K562 (cell line): ENCODE measurements around the gene STON2. TPM values are rescaled to one million over a fixed set of nuclear protein-coding genes. Genes with fewer than 3 reads are reported as not detected.

Source experiments
- ARID1B ChIP-seq: fragments of 450-650 bp; IDR thresholded peaks from 2 replicates; pipeline ENCODE4 v1.6.1; 2016; ENCODE audit warnings: antibody characterized with exemption, mild to moderate bottlenecking, inconsistent platforms
- HINFP ChIP-seq: fragments of 450-650 bp; conservative IDR thresholded peaks from 2 replicates; pipeline ENCODE4 v1.6.1; 2016; ENCODE audit warnings: missing genetic modification characterization, low read depth, mild to moderate bottlenecking, control low read depth, missing compliant biosample characterization
- HMBOX1 ChIP-seq: sonication (generic); IDR thresholded peaks from 2 replicates; pipeline ENCODE4 v1.6.1; 2016
- MAFG ChIP-seq: fragments of 450-650 bp; conservative IDR thresholded peaks from 2 replicates; pipeline ENCODE4 v1.6.1; 2016; ENCODE audit warnings: missing genetic modification characterization, missing compliant biosample characterization
- MLX ChIP-seq, 2 experiments: fragments of 450-650 bp in 1 of 2; sonication (generic) in 1 of 2; formaldehyde crosslinking; conservative IDR thresholded peaks; 2 replicates each; pipeline versions ENCODE4 v1.4.0 to v1.8.1; 2020 to 2022; ENCODE audit warnings: mild to moderate bottlenecking in 1 of 2, missing genetic modification reagents in 1 of 2
- NFIX ChIP-seq: fragments of 250-450 bp; sonication (Bioruptor Pico); IDR thresholded peaks from 2 replicates; pipeline ENCODE4 v1.4.0; 2020; ENCODE audit warnings: low read depth, mild to moderate bottlenecking, moderate library complexity
- NFRKB ChIP-seq: fragments of 450-650 bp; IDR thresholded peaks from 2 replicates; pipeline ENCODE4 v1.6.1; 2016; ENCODE audit warnings: low read depth
- PBX2 ChIP-seq, 2 experiments: IDR thresholded peaks in 1 of 2; conservative IDR thresholded peaks in 1 of 2; 2 replicates each; pipeline ENCODE4 v1.6.1; 2016; ENCODE audit warnings: low read depth in 2 of 2, mild to moderate bottlenecking in 1 of 2, missing compliant biosample characterization in 1 of 2, missing genetic modification characterization in 1 of 2, moderate library complexity in 1 of 2
- RBM34 ChIP-seq: fragments of 200-400 bp; formaldehyde crosslinking; IDR thresholded peaks from 2 replicates; pipeline ENCODE4 v1.6.1; 2018; ENCODE audit warnings: low read length, borderline replicate concordance; ENCODE audit not compliant: insufficient read depth
- RCOR1 ChIP-seq, 2 experiments: IDR thresholded peaks; 2 replicates each; pipeline ENCODE4 v1.6.1; 2012; ENCODE audit warnings: low read depth in 2 of 2, low read length in 2 of 2, borderline replicate concordance in 1 of 2, improper control_type of control experiment in 1 of 2
- SLC30A9 ChIP-seq: fragments of 250-450 bp; sonication (Bioruptor Pico); IDR thresholded peaks from 2 replicates; pipeline ENCODE4 v1.8.0; 2022; ENCODE audit warnings: mild to moderate bottlenecking, moderate library complexity
- SOX6 ChIP-seq: fragments of 450-650 bp; IDR thresholded peaks from 2 replicates; pipeline ENCODE4 v1.6.1; 2014; ENCODE audit warnings: mild to moderate bottlenecking
- TEAD2 ChIP-seq: fragments of 450-650 bp; IDR thresholded peaks from 2 replicates; pipeline ENCODE4 v1.6.1; 2016; ENCODE audit warnings: missing genetic modification characterization, control low read depth, missing compliant biosample characterization
- TEAD4 ChIP-seq, 2 experiments: sonication (generic) in 1 of 2; formaldehyde crosslinking in 1 of 2; IDR thresholded peaks; 2 replicates each; pipeline versions ENCODE4 v1.6.1 to v1.8.0; 2012 to 2022; ENCODE audit warnings: borderline replicate concordance in 1 of 2, inconsistent platforms in 1 of 2, low read length in 1 of 2, mild to moderate bottlenecking in 1 of 2, missing genetic modification reagents in 1 of 2
- ZC3H11A ChIP-seq: IDR thresholded peaks from 2 replicates; pipeline ENCODE4 v1.6.1; 2012; ENCODE audit warnings: low read depth, low read length, improper control_type of control experiment
- ZNF398 ChIP-seq: fragments of 250-450 bp; sonication (Bioruptor Pico); IDR thresholded peaks from 2 replicates; pipeline ENCODE4 v1.8.0; 2021; ENCODE audit warnings: moderate library complexity, mild to moderate bottlenecking, inconsistent platforms
- ZNF699 ChIP-seq: fragments of 250-450 bp; sonication (Bioruptor Pico); IDR thresholded peaks from 2 replicates; pipeline ENCODE4 v1.8.0; 2021; ENCODE audit warnings: mild to moderate bottlenecking, moderate library complexity; ENCODE audit not compliant: insufficient replicate concordance
- polyA plus RNA-seq, 8 experiments: library from polyadenylated mRNA; depleted of rRNA in 4 of 8; stranded (reverse) in 5 of 8; unstranded in 3 of 8; fragments of >200 nt; fragmentation: Nextera tagmentation in 2 of 8; fragmentation: Illumina TruSeq in 1 of 8; extraction: Ambion mirVana in 2 of 8; extraction: Trizol in 1 of 8; gene quantifications; 2 replicates each; pipeline versions ENCODE4 v1.2.1 to v1.2.3, GENCODE V29; 2011 to 2014; ENCODE audit warnings: inconsistent platforms in 1 of 8, missing spikeins in 1 of 8
- total RNA-seq, 7 experiments: library from RNA; depleted of rRNA in 6 of 7; stranded (reverse); fragments of >200 nt in 6 of 7; fragmentation: Illumina TruSeq in 2 of 7; extraction: Trizol in 2 of 7; gene quantifications; 2 replicates each; pipeline versions ENCODE4 v1.2.1 to v1.2.3, GENCODE V29; 2011 to 2021; ENCODE audit warnings: low replicate concordance in 1 of 7
- TF ChIP-seq, protein P1 (sequence below): sonication (generic); formaldehyde crosslinking; IDR thresholded peaks from 2 replicates; pipeline ENCODE4 v1.8.1; 2023; ENCODE audit warnings: mild to moderate bottlenecking, missing genetic modification reagents, moderate library complexity

The STON2 gene
- total and polyA plus RNA-seq, 9 of the 15 experiments (the other 6 are each of a cell fraction or from before 2014, with no cell fraction given) = 7.8 to 99.3 (median 53.5) TPM

- TF ChIP-seq TEAD4 (IDR thresholded peaks at IDR 0.05; ENCODE audit: low read length) (peak; percentile 67), TEAD4 (CRISPR knock-in tag; IDR thresholded peaks at IDR 0.05; ENCODE audit: borderline replicate concordance) (no peak), TEAD2 (tag) (0 out of 2 replicates have a peak, but pooled peaks have one; percentile 11), MAFG (tag) (peak; percentile 55), NFRKB (no peak), ZNF398 (CRISPR knock-in tag) (no peak), RBM34 (no peak), SOX6 (peak; percentile 66; the same call in 1 of the 2 replicates), HINFP (tag) (no peak), ZNF699 (CRISPR knock-in tag) (no peak), MLX (CRISPR knock-in tag; conservative IDR thresholded peaks at IDR 0.05) (no peak), ARID1B (peak; percentile 53; the same call in 1 of the 2 replicates), RCOR1 (IDR thresholded peaks at IDR 0.05; ENCODE audit: borderline replicate concordance in 1 of 2, low read depth in 2 of 2, low read length in 2 of 2) (no peak; a peak in 1 of 4 replicates), SLC30A9 (no peak), ZC3H11A (no peak), NFIX (no peak), PBX2 (CRISPR knock-in tag; IDR thresholded peaks at IDR 0.05; ENCODE audit: low read depth) (no peak), PBX2 (tag; conservative IDR thresholded peaks at IDR 0.05; ENCODE audit: low read depth) (no peak), HMBOX1 (0 out of 2 replicates have a peak, but pooled peaks have one; percentile 43)
- TF ChIP-seq, protein P1, sequence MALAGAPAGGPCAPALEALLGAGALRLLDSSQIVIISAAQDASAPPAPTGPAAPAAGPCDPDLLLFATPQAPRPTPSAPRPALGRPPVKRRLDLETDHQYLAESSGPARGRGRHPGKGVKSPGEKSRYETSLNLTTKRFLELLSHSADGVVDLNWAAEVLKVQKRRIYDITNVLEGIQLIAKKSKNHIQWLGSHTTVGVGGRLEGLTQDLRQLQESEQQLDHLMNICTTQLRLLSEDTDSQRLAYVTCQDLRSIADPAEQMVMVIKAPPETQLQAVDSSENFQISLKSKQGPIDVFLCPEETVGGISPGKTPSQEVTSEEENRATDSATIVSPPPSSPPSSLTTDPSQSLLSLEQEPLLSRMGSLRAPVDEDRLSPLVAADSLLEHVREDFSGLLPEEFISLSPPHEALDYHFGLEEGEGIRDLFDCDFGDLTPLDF (CRISPR knock-in tag) = no peak
These were observed 132.1 kb downstream of the STON2 start (continued) for GRCh38 chr14:81268016-81268416.
